Spleen (tissue), 7 donors: Measurements from ENCODE around the gene PPP1R18.

ENCODE experiments used
- CTCF ChIP-seq, 11 experiments: fragments of 200-600 bp in 7 of 11; fragments of 450-650 bp in 4 of 11; sonication (generic) in 4 of 11; IDR thresholded peaks in 8 of 11; conservative IDR thresholded peaks in 3 of 11; 1 replicate in 7 of 11; 2 replicates in 4 of 11; pipeline versions ENCODE4 v1.4.0 to v1.8.0; 2016 to 2021; ENCODE audit warnings: antibody characterized with exemption in 11 of 11, inconsistent platforms in 4 of 11, mild to moderate bottlenecking in 1 of 11
- POLR2A ChIP-seq, 3 donors: fragments of 450-650 bp; IDR thresholded peaks; one replicate each; pipeline ENCODE4 v1.5.1; 2017; ENCODE audit warnings: antibody characterized with exemption in 3 of 3, mild to moderate bottlenecking in 1 of 3
- POLR2AphosphoS5 ChIP-seq, 3 donors: sonication (generic); formaldehyde crosslinking; IDR thresholded peaks; one replicate each; pipeline ENCODE4 v1.5.1; 2017; ENCODE audit warnings: antibody characterized with exemption in 3 of 3
- donor health status: DM: no; HTN: no; CAD: no; lungs with moderate emphysema.
- donor health status: DM: no; HTN: no; CAD: no.
- donor health status: DM: no; HTN: no; CAD: no.

GRCh38 chr6:30688569-30688968 is 2.1 kb upstream of the PPP1R18 start:
- TF ChIP-seq POLR2AphosphoS5 (IDR thresholded peaks at IDR 0.05) (peak in 1 of 3 donors; percentile 67), CTCF (IDR thresholded peaks at IDR 0.05 in 8 of 11, conservative IDR thresholded peaks at IDR 0.05 in 3 of 11) (no peak), POLR2A (IDR thresholded peaks at IDR 0.05) (no peak)
